Neuronal stem cell (in vitro differentiated cells): ENCODE data around the gene CANT1.

Experiments used
- DNase-seq: peaks from one replicate; pipeline ENCODE4 v3.0.0-alpha.2; 2013; ENCODE audit warnings: low spot score
- H2AFZ ChIP-seq: one replicate; pipeline ENCODE4 v1.6.1; 2013; ENCODE audit warnings: mild to moderate bottlenecking, low read length, inconsistent platforms
- H2AK5ac ChIP-seq: 2 replicates; pipeline ENCODE4 v1.6.1; 2013; ENCODE audit warnings: low read depth, mild to moderate bottlenecking, inconsistent platforms, low read length, moderate library complexity, mixed read lengths
- H2BK120ac ChIP-seq: 2 replicates; pipeline ENCODE4 v1.6.1; 2013; ENCODE audit warnings: low read depth, mild to moderate bottlenecking, inconsistent platforms, low read length, moderate library complexity, mixed read lengths
- H2BK12ac ChIP-seq: one replicate; pipeline ENCODE4 v1.6.1; 2013; ENCODE audit warnings: low read length, inconsistent platforms
- H2BK15ac ChIP-seq: 2 replicates; pipeline ENCODE4 v1.6.1; 2013; ENCODE audit warnings: mild to moderate bottlenecking, low read length, inconsistent platforms, mixed read lengths
- H2BK5ac ChIP-seq: one replicate; pipeline ENCODE4 v1.6.1; 2013; ENCODE audit warnings: inconsistent platforms, mild to moderate bottlenecking, low read length, moderate library complexity
- H3K14ac ChIP-seq: one replicate; pipeline ENCODE4 v1.6.1; 2013; ENCODE audit warnings: low read length, inconsistent platforms
- H3K18ac ChIP-seq: 2 replicates; pipeline ENCODE4 v1.6.1; 2013; ENCODE audit warnings: low read length, inconsistent platforms
- H3K23ac ChIP-seq: 2 replicates; pipeline ENCODE4 v1.6.1; 2013; ENCODE audit warnings: low read depth, mild to moderate bottlenecking, mixed read lengths, low read length, inconsistent platforms; ENCODE audit not compliant: poor library complexity
- H3K27ac ChIP-seq: replicated peaks from 3 replicates; pipeline ENCODE4 v1.5.1; 2013; ENCODE audit warnings: low read length, inconsistent platforms
- H3K27me3 ChIP-seq, 3 experiments: 2 replicates each; pipeline ENCODE4 v1.6.1; 2013; ENCODE audit warnings: low read length in 3 of 3, mild to moderate bottlenecking in 2 of 3, inconsistent platforms in 1 of 3, low read depth in 1 of 3, mixed read lengths in 1 of 3, moderate library complexity in 1 of 3; ENCODE audit not compliant: control insufficient read depth in 3 of 3, insufficient read depth in 3 of 3
- H3K36me3 ChIP-seq, 2 donors: replicated peaks in 1 of 2; 2 replicates each; pipeline ENCODE4 v1.6.1; 2013; ENCODE audit warnings: low read length in 2 of 2; ENCODE audit not compliant: control insufficient read depth in 2 of 2, insufficient read depth in 2 of 2
- H3K4ac ChIP-seq: 2 replicates; pipeline ENCODE4 v1.6.1; 2013; ENCODE audit warnings: inconsistent platforms, mild to moderate bottlenecking, low read length, moderate library complexity
- H3K4me1 ChIP-seq, 2 donors: 1 replicate in 1 of 2; 2 replicates in 1 of 2; pipeline ENCODE4 v1.6.1; 2013; ENCODE audit warnings: low read length in 2 of 2, low read depth in 1 of 2; ENCODE audit not compliant: control insufficient read depth in 2 of 2, insufficient read depth in 1 of 2
- H3K4me2 ChIP-seq: one replicate; pipeline ENCODE4 v1.6.1; 2013; ENCODE audit warnings: mild to moderate bottlenecking, low read length, inconsistent platforms; ENCODE audit not compliant: insufficient read depth, poor library complexity, severe bottlenecking
- H3K4me3 ChIP-seq, 2 donors: 2 replicates each; pipeline ENCODE4 v1.5.1; 2013; ENCODE audit warnings: low read length in 2 of 2, mild to moderate bottlenecking in 2 of 2, inconsistent platforms in 1 of 2, moderate library complexity in 1 of 2
- H3K79me1 ChIP-seq: one replicate; pipeline ENCODE4 v1.6.1; 2013; ENCODE audit warnings: low read depth, mild to moderate bottlenecking, inconsistent platforms, low read length, moderate library complexity
- H3K9ac ChIP-seq: one replicate; pipeline ENCODE4 v1.6.1; 2013; ENCODE audit warnings: mild to moderate bottlenecking, low read depth, low read length, inconsistent platforms; ENCODE audit not compliant: poor library complexity
- H3K9me3 ChIP-seq, 2 donors: replicated peaks in 1 of 2; 2 replicates each; pipeline versions ENCODE3 to v1.6.1; 2013; ENCODE audit warnings: low read length in 2 of 2, mild to moderate bottlenecking in 2 of 2, inconsistent platforms in 1 of 2, low read depth in 1 of 2, mixed read lengths in 1 of 2, moderate library complexity in 1 of 2; ENCODE audit not compliant: control insufficient read depth in 2 of 2, insufficient read depth in 1 of 2
- H4K8ac ChIP-seq: one replicate; pipeline ENCODE4 v1.6.1; 2013; ENCODE audit warnings: low read depth, mild to moderate bottlenecking, inconsistent platforms, low read length, moderate library complexity
- H4K91ac ChIP-seq: one replicate; pipeline ENCODE4 v1.6.1; 2013; ENCODE audit warnings: low read length, low read depth, mild to moderate bottlenecking, inconsistent platforms; ENCODE audit not compliant: poor library complexity
- WGBS, 2 donors: extraction: QIAGEN DNeasy Blood & Tissue Kit; methylation state at CpG; one replicate each; pipeline ENCODE4 v1.1.7; 2013; ENCODE audit warnings: missing lambda C conversion rate in 2 of 2, mixed read lengths in 1 of 2; ENCODE audit not compliant: insufficient read length in 2 of 2, insufficient replicate concordance in 1 of 2; ENCODE audit errors: extremely low coverage in 2 of 2; 5-methylcytosine and 5-hydroxymethylcytosine counted together

CANT1 gene

GRCh38 chr17:79047923-79048825, 38.6 kb upstream of the CANT1 start:
- Histone ChIP-seq H3K9ac (no peak overlapping the region), H2AK5ac (peak overlapping the region; percentile 85), H2BK12ac (peak overlapping the region; percentile 92), H4K8ac (no peak overlapping the region), H3K27ac (peak overlapping the region; percentile 28), H3K4me2 (no peak overlapping the region), H4K91ac (no peak overlapping the region), H3K79me1 (peaks cover 2% of the 10 kb centered on the region), H3K14ac (peak overlapping the region; percentile 49), H3K4ac (no peak overlapping the region), H2BK15ac (peak overlapping the region; percentile 61), H3K4me1 (peaks cover 0 to 14% of the 10 kb centered on the region in 2 donors), H3K36me3 (peaks cover 0 to 3% of the 10 kb centered on the region in 2 donors), H3K23ac (peak overlapping the region; percentile 56), H3K4me3 (no peak overlapping the region), H2BK5ac (peak overlapping the region; percentile 5), H2BK120ac (no peak overlapping the region), H3K18ac (peak overlapping the region; percentile 44), H2AFZ (no peak overlapping the region), H3K27me3 (peaks cover 0 to 25% (median under 1%) of the 10 kb centered on the region in 3 experiments), H3K9me3 (peaks cover 3 to 10% of the 10 kb centered on the region in 2 donors)
- no CpG with 5 or more reads among the region's 41 CpGs for WGBS, 2 donors
- DNase-seq, result no peak

GRCh38 chr17:79047291-79047920, 37.8 kb upstream of the CANT1 start:
- H2BK15ac ChIP-seq, result peak overlapping the region; percentile 61
- no peak for DNase-seq
- peaks cover 0 to 3% of the 10 kb centered on the region in 2 donors for H3K36me3 ChIP-seq

GRCh38 chr17:79046916-79047280, 37.3 kb upstream of the CANT1 start:
- Histone ChIP-seq H2AFZ (peak overlapping the region; percentile 80), H3K27ac (no peak overlapping the region), H4K8ac (no peak overlapping the region), H2BK120ac (no peak overlapping the region), H3K4me3 (no peak overlapping the region), H3K4ac (no peak overlapping the region), H3K9ac (no peak overlapping the region), H3K79me1 (peaks cover 2% of the 10 kb centered on the region), H3K14ac (no peak overlapping the region), H3K27me3 (peaks cover 0 to 25% (median 2%) of the 10 kb centered on the region in 3 experiments), H3K23ac (no peak overlapping the region), H2BK15ac (peak overlapping the region; percentile 16), H3K4me2 (no peak overlapping the region), H3K9me3 (peaks cover 3 to 13% of the 10 kb centered on the region in 2 donors), H3K18ac (no peak overlapping the region), H2BK12ac (no peak overlapping the region), H4K91ac (no peak overlapping the region), H3K4me1 (peaks cover 0 to 17% of the 10 kb centered on the region in 2 donors), H2BK5ac (no peak overlapping the region), H2AK5ac (peak overlapping the region; percentile 44), H3K36me3 (peaks cover 0 to 3% of the 10 kb centered on the region in 2 donors)
- DNase-seq, result no peak
- no CpG with 5 or more reads among the region's 15 CpGs for WGBS, 2 donors

More at GRCh38 chr17:79047291-79047920, 37.8 kb upstream of the CANT1 start:
- H3K27me3 ChIP-seq, result peaks cover 0 to 25% (median 2%) of the 10 kb centered on the region in 3 experiments
- no peak overlapping the region for H2BK120ac ChIP-seq
- peak overlapping the region; percentile 5 for H2BK5ac ChIP-seq
- H2AK5ac ChIP-seq, result peak overlapping the region; percentile 85
- H3K4me1 ChIP-seq, result peaks cover 0 to 17% of the 10 kb centered on the region in 2 donors
- H4K8ac ChIP-seq, result no peak overlapping the region
- peaks cover 3 to 13% of the 10 kb centered on the region in 2 donors for H3K9me3 ChIP-seq
- no peak overlapping the region for H4K91ac ChIP-seq
- no peak overlapping the region for H3K9ac ChIP-seq
- WGBS, 2 donors, result no CpG with 5 or more reads among the region's 30 CpGs
- H3K18ac ChIP-seq, result peak overlapping the region; percentile 44
- no peak overlapping the region for H3K27ac ChIP-seq
- peak overlapping the region; percentile 49 for H3K14ac ChIP-seq
- H3K4me3 ChIP-seq, result no peak overlapping the region
- H3K23ac ChIP-seq, result peak overlapping the region; percentile 44
- H3K4me2 ChIP-seq, result no peak overlapping the region
- no peak overlapping the region for H3K4ac ChIP-seq
- peak overlapping the region; percentile 92 for H2BK12ac ChIP-seq
- peaks cover 2% of the 10 kb centered on the region for H3K79me1 ChIP-seq
- H2AFZ ChIP-seq, result no peak overlapping the region
